K562 (cell line): ENCODE data around the gene GPR12. TPM values are rescaled to one million over a fixed set of nuclear protein-coding genes. Genes with fewer than 3 reads are reported as not detected.

Experiments used
- ATAC-seq: fragments of 200-7000 bp; cut with Tn5 transposase; 3 replicates; pipeline ENCODE4 v1.9.1; 2020; ENCODE audit warnings: moderate library complexity
- BruUV-seq: library from RNA; stranded (reverse); fragments of 400-500 nt; replicated peaks from 2 replicates; lab custom pipeline; 2021; lab: Mats Ljungman, UMichigan
- CTCF ChIA-PET: fragments of 300-600 bp; formaldehyde crosslinking; extraction: SDS; loops from one replicate; lab custom pipeline; 2021; ENCODE audit warnings: low intra/inter-chr PET ratio; lab: Yijun Ruan, JAX
- POLR2A ChIA-PET: fragments of 300-600, 350-650 bp; sonication (Branson Sonifier 250); formaldehyde crosslinking; extraction: SDS; loops from one replicate; lab custom pipeline; 2021; ENCODE audit warnings: antibody characterized with exemption, inconsistent platforms; lab: Yijun Ruan, JAX
- DNase-seq, 4 experiments: peaks; one replicate each; pipeline versions ENCODE4 v3.0.0 to v3.0.0-alpha.2; 2011 to 2018; ENCODE audit warnings: low spot score in 3 of 4, mixed read lengths in 3 of 4; ENCODE audit errors: extremely low read depth in 1 of 4
- FAIRE-seq: peaks from 2 replicates; lab custom pipeline; 2011; peaks lifted over from hg19 to GRCh38; lab: Jason Lieb, UNC
- H2AFZ ChIP-seq: 2 replicates; pipeline ENCODE4 v1.6.0; 2011; ENCODE audit warnings: low read depth, low read length, control low read depth, inconsistent platforms
- H3K27ac ChIP-seq: fragments of 200-600 bp; 3 replicates; pipeline ENCODE4 v1.8.0; 2011; ENCODE audit warnings: low read depth, mild to moderate bottlenecking, control low read depth, inconsistent platforms, low read length, moderate library complexity, mixed read lengths; ENCODE audit errors: extremely low read depth
- H3K27me3 ChIP-seq, 2 experiments: fragments of 300-600 bp in 1 of 2; 2 replicates in 1 of 2; 3 replicates in 1 of 2; pipeline versions ENCODE4 v1.6.0 to v1.8.0; 2011; ENCODE audit warnings: inconsistent platforms in 2 of 2, low read length in 2 of 2, mild to moderate bottlenecking in 1 of 2, mixed read lengths in 1 of 2, moderate library complexity in 1 of 2; ENCODE audit not compliant: control insufficient read depth in 2 of 2, insufficient read depth in 2 of 2
- H3K36me3 ChIP-seq: fragments of 300-600 bp; 3 replicates; pipeline ENCODE4 v1.8.0; 2011; ENCODE audit warnings: mild to moderate bottlenecking, low read length, inconsistent platforms; ENCODE audit not compliant: control insufficient read depth, insufficient read depth
- H3K4me1 ChIP-seq, 2 experiments: fragments of 200-600 bp in 1 of 2; replicated peaks in 1 of 2; 2 replicates in 1 of 2; 3 replicates in 1 of 2; pipeline versions ENCODE4 v1.5.1 to v1.8.0; 2011; ENCODE audit warnings: inconsistent platforms in 2 of 2, low read length in 2 of 2, mild to moderate bottlenecking in 1 of 2, mixed read lengths in 1 of 2, moderate library complexity in 1 of 2; ENCODE audit not compliant: control insufficient read depth in 2 of 2, insufficient read depth in 2 of 2
- H3K4me2 ChIP-seq: 2 replicates; pipeline ENCODE4 v1.6.1; 2011; ENCODE audit warnings: low read length, control low read depth, inconsistent platforms, mixed read lengths; ENCODE audit not compliant: insufficient read depth
- H3K4me3 ChIP-seq: fragments of 200-600 bp; sonication (generic), shearing (Covaris generic); 2 replicates; pipeline ENCODE4 v1.5.1; 2016; ENCODE audit warnings: control low read depth, inconsistent platforms
- H3K79me2 ChIP-seq: fragments of 200-600 bp; 3 replicates; pipeline ENCODE4 v1.8.0; 2011; ENCODE audit warnings: low read length, inconsistent platforms; ENCODE audit not compliant: control insufficient read depth, insufficient read depth
- H3K9ac ChIP-seq, 2 experiments: 2 replicates each; pipeline versions ENCODE4 v1.6.0 to v1.6.1; 2011; ENCODE audit warnings: low read depth in 2 of 2, low read length in 2 of 2, control low read depth in 1 of 2, inconsistent platforms in 1 of 2, mild to moderate bottlenecking in 1 of 2, mixed read lengths in 1 of 2; ENCODE audit not compliant: insufficient read depth in 1 of 2
- H3K9me1 ChIP-seq: one replicate; pipeline ENCODE4 v1.6.0; 2011; ENCODE audit warnings: inconsistent platforms, mild to moderate bottlenecking, low read length, moderate library complexity; ENCODE audit not compliant: control insufficient read depth, insufficient read depth
- H3K9me3 ChIP-seq: replicated peaks from 2 replicates; pipeline ENCODE4 v1.5.1; 2011; ENCODE audit warnings: low read depth, low read length, inconsistent platforms; ENCODE audit not compliant: control insufficient read depth, insufficient read depth
- H4K20me1 ChIP-seq: replicated peaks from 2 replicates; pipeline ENCODE4 v1.6.1; 2011; ENCODE audit warnings: low read length, inconsistent platforms, mixed read lengths; ENCODE audit not compliant: control insufficient read depth, insufficient read depth
- HNRNPUL1 ChIP-seq: fragments of 200-400 bp; formaldehyde crosslinking; IDR thresholded peaks from 2 replicates; pipeline ENCODE4 v1.6.1; 2017; ENCODE audit warnings: low read length
- MGA ChIP-seq: fragments of 450-650 bp; IDR thresholded peaks from 2 replicates; pipeline ENCODE4 v1.6.1; 2016; ENCODE audit warnings: mild to moderate bottlenecking, moderate library complexity
- SAFB ChIP-seq: fragments of 200-400 bp; formaldehyde crosslinking; IDR thresholded peaks from 2 replicates; pipeline ENCODE4 v1.6.1; 2017; ENCODE audit warnings: low read depth, low read length, borderline replicate concordance
- SIN3A ChIP-seq, 2 experiments: fragments of 150-350 bp in 1 of 2; IDR thresholded peaks; 2 replicates each; pipeline ENCODE4 v1.6.1; 2011 to 2016; ENCODE audit warnings: borderline replicate concordance in 2 of 2, low read depth in 2 of 2, low read length in 2 of 2, mild to moderate bottlenecking in 2 of 2, moderate library complexity in 2 of 2; ENCODE audit not compliant: control insufficient read depth in 1 of 2
- SRSF7 ChIP-seq: fragments of 200-400 bp; formaldehyde crosslinking; optimal IDR thresholded peaks from 2 replicates; pipeline ENCODE3; 2017; ENCODE audit warnings: mild to moderate bottlenecking, low read depth, low read length
- XRCC3 ChIP-seq: fragments of 450-650 bp; IDR thresholded peaks from 2 replicates; pipeline ENCODE4 v1.6.1; 2017; ENCODE audit warnings: mild to moderate bottlenecking, moderate library complexity
- ZC3H11A ChIP-seq: IDR thresholded peaks from 2 replicates; pipeline ENCODE4 v1.6.1; 2012; ENCODE audit warnings: low read depth, low read length, improper control_type of control experiment
- WGBS: fragments of 100-300 bp; shearing (Covaris generic); methylation state at CpG from one replicate; pipeline ENCODE4 v1.1.6; 2016; ENCODE audit warnings: low coverage, mixed read lengths; ENCODE audit not compliant: insufficient coverage; ENCODE audit errors: missing lambda C conversion rate; 5-methylcytosine and 5-hydroxymethylcytosine counted together
- in situ Hi-C: fragments of 300-500 bp; cut with MboI; formaldehyde crosslinking; loops from 4 replicates; pipeline ENCODE4 v1.15.0; 2018; ENCODE audit warnings: inconsistent platforms, mixed read lengths
- intact Hi-C: fragments of 100-400 bp; cut with micrococcal nuclease; formaldehyde crosslinking; loops from 2 replicates; pipeline ENCODE4 v1.14.2; 2022
- polyA plus RNA-seq, 8 experiments: library from polyadenylated mRNA; depleted of rRNA in 4 of 8; stranded (reverse) in 5 of 8; unstranded in 3 of 8; fragments of >200 nt; fragmentation: Nextera tagmentation in 2 of 8; fragmentation: Illumina TruSeq in 1 of 8; extraction: Ambion mirVana in 2 of 8; extraction: Trizol in 1 of 8; gene quantifications; 2 replicates each; pipeline versions ENCODE4 v1.2.1 to v1.2.3, GENCODE V29; 2011 to 2014; ENCODE audit warnings: inconsistent platforms in 1 of 8, missing spikeins in 1 of 8
- total RNA-seq, 7 experiments: library from RNA; depleted of rRNA in 6 of 7; stranded (reverse); fragments of >200 nt in 6 of 7; fragmentation: Illumina TruSeq in 2 of 7; extraction: Trizol in 2 of 7; gene quantifications; 2 replicates each; pipeline versions ENCODE4 v1.2.1 to v1.2.3, GENCODE V29; 2011 to 2021; ENCODE audit warnings: low replicate concordance in 1 of 7

The GPR12 gene
- total and polyA plus RNA-seq, 9 of the 15 experiments (the other 6 are each of a cell fraction or from before 2014, with no cell fraction given): not detected

GRCh38 chr13:26762745-26763345 is 2.3 kb upstream of the GPR12 start (continued):
- TF ChIP-seq SRSF7: no peak
- no peak for TF ChIP-seq XRCC3
- no peak for TF ChIP-seq SAFB
- no peak for TF ChIP-seq HNRNPUL1

GRCh38 chr13:26760832-26761582 is 421 bp upstream of the GPR12 start:
- no peak overlapping the region for H2AFZ ChIP-seq
- TF ChIP-seq MGA (no peak), ZC3H11A (no peak), SIN3A (IDR thresholded peaks at IDR 0.05; ENCODE audit: borderline replicate concordance in 2 of 2, control insufficient read depth in 1 of 2, low read depth in 2 of 2, low read length in 2 of 2) (no peak)

More at GRCh38 chr13:26760832-26761582, 421 bp upstream of the GPR12 start:
- Histone ChIP-seq H4K20me1 (no peaks in the 10 kb centered on the region), H3K27me3 (peaks cover 2 to 22% of the 10 kb centered on the region in 2 experiments; a peak in 4 of 5 replicates), H3K4me2 (no peak overlapping the region), H3K36me3 (no peaks in the 10 kb centered on the region), H3K9ac (no peak overlapping the region), H3K4me1 (no peaks in the 10 kb centered on the region; a peak in 1 of 5 replicates), H3K9me1 (no peaks in the 10 kb centered on the region), H3K79me2 (no peaks in the 10 kb centered on the region), H3K9me3 (no peaks in the 10 kb centered on the region), H3K27ac (no peak overlapping the region), H3K4me3 (no peak overlapping the region)
- intact Hi-C loops: no loop called here
- ATAC-seq (no peak), FAIRE-seq (no peak), DNase-seq (no peak)
- ChIA-PET POLR2A (no interaction called here), CTCF (no interaction called here)
- BruUV-seq: no TSS peak
- WGBS: 6% methylated on average over 13 of the region's 41 CpGs
- in situ Hi-C loops: no loop called here
